Tibial nerve (tissue), 4 donors: ENCODE measurements around the gene DLK1.

Experiments
- EP300 ChIP-seq, 2 donors: sonication (generic); formaldehyde crosslinking; IDR thresholded peaks; one replicate each; pipeline ENCODE4 v1.6.1; 2017; ENCODE audit warnings: antibody characterized with exemption in 2 of 2, mild to moderate bottlenecking in 1 of 2
- POLR2A ChIP-seq, 2 donors: fragments of 450-650 bp; IDR thresholded peaks; one replicate each; pipeline ENCODE4 v1.6.1; 2017; ENCODE audit warnings: antibody characterized with exemption in 2 of 2, mild to moderate bottlenecking in 2 of 2, moderate library complexity in 2 of 2
- TF ChIP-seq, protein P1 (sequence below), 5 experiments: fragments of 200-600 bp in 3 of 5; fragments of 450-650 bp in 2 of 5; sonication (generic) in 3 of 5; IDR thresholded peaks; one replicate each; pipeline ENCODE4 v1.5.1; 2016 to 2019; ENCODE audit warnings: antibody characterized with exemption in 5 of 5, mild to moderate bottlenecking in 3 of 5, moderate library complexity in 2 of 5

DNA sequence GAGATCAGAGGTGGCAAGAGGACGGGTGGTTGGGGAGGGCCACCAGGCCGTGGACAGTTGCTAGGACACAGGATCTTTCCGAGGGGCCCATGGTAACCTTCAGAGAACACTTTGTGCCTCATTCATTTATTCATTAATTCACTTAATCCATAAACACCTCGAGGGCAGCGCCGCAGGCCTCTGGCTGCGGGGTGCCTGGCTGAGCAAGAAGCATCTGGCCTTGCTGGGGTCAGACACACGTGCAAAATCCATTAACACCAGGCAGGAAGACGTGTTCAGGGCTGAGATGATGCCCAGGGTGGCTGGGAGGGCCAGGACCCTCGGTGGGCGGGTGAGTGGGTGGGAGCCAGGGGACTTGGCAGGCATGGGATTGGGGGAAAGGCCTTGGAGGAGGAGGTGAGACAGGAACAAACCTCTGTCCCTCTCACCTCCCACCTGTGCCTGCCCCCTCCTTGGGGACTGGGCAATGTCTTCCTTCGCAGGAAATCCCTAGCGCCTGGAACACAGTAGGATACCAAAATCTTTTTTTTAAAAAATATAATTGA is 6.6 kb upstream of the DLK1 start:
- TF ChIP-seq, protein P1, sequence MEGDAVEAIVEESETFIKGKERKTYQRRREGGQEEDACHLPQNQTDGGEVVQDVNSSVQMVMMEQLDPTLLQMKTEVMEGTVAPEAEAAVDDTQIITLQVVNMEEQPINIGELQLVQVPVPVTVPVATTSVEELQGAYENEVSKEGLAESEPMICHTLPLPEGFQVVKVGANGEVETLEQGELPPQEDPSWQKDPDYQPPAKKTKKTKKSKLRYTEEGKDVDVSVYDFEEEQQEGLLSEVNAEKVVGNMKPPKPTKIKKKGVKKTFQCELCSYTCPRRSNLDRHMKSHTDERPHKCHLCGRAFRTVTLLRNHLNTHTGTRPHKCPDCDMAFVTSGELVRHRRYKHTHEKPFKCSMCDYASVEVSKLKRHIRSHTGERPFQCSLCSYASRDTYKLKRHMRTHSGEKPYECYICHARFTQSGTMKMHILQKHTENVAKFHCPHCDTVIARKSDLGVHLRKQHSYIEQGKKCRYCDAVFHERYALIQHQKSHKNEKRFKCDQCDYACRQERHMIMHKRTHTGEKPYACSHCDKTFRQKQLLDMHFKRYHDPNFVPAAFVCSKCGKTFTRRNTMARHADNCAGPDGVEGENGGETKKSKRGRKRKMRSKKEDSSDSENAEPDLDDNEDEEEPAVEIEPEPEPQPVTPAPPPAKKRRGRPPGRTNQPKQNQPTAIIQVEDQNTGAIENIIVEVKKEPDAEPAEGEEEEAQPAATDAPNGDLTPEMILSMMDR (IDR thresholded peaks at IDR 0.05): no peak
- TF ChIP-seq POLR2A (IDR thresholded peaks at IDR 0.05): no peak
- TF ChIP-seq EP300 (IDR thresholded peaks at IDR 0.05): no peak
